Transverse colon (tissue), 4 donors: ENCODE measurements around the gene EBF3. TPM values are rescaled to one million over a fixed set of nuclear protein-coding genes. Genes with fewer than 3 reads are reported as not detected.

Source experiments
- DNase-seq: peaks from one replicate; pipeline ENCODE4 v3.0.0-alpha.2; 2019
- H3K27ac ChIP-seq, 4 donors: fragments of 200-600 bp; sonication (generic); 2 replicates each; pipeline ENCODE4 v1.5.1; 2016 to 2018; ENCODE audit warnings: inconsistent platforms in 4 of 4
- H3K27me3 ChIP-seq: fragments of 200-600 bp; sonication (generic); 2 replicates; pipeline ENCODE4 v1.5.1; 2017; ENCODE audit warnings: inconsistent platforms
- H3K36me3 ChIP-seq, 4 donors: fragments of 200-600 bp; sonication (generic); 2 replicates each; pipeline ENCODE4 v1.5.1; 2017 to 2019; ENCODE audit warnings: inconsistent platforms in 4 of 4
- H3K4me1 ChIP-seq, 4 donors: fragments of 200-600 bp; sonication (generic); 2 replicates each; pipeline ENCODE4 v1.5.1; 2017 to 2020; ENCODE audit warnings: inconsistent platforms in 4 of 4
- H3K4me3 ChIP-seq, 4 donors: fragments of 200-600 bp; sonication (generic); 1 replicate in 1 of 4; 2 replicates in 3 of 4; pipeline versions ENCODE4 v1.5.1 to v1.6.1; 2017 to 2019; ENCODE audit warnings: inconsistent platforms in 4 of 4
- H3K9me3 ChIP-seq, 2 donors: fragments of 200-600 bp; sonication (generic); 2 replicates each; pipeline ENCODE4 v1.5.1; 2017 to 2019; ENCODE audit warnings: inconsistent platforms in 2 of 2
- CTCF ChIP-seq, 5 experiments: fragments of 200-600 bp in 3 of 5; fragments of 450-650 bp in 2 of 5; sonication (generic) in 3 of 5; IDR thresholded peaks; 1 replicate in 2 of 5; 2 replicates in 3 of 5; pipeline ENCODE4 v1.5.1; 2016 to 2017; ENCODE audit warnings: antibody characterized with exemption in 5 of 5, inconsistent platforms in 3 of 5, mild to moderate bottlenecking in 2 of 5, moderate library complexity in 1 of 5
- EP300 ChIP-seq: sonication (generic); formaldehyde crosslinking; IDR thresholded peaks from one replicate; pipeline ENCODE4 v1.6.1; 2017; ENCODE audit warnings: antibody characterized with exemption, low read depth
- POLR2A ChIP-seq: fragments of 450-650 bp; IDR thresholded peaks from one replicate; pipeline ENCODE4 v1.6.1; 2016; ENCODE audit warnings: antibody characterized with exemption, mild to moderate bottlenecking, moderate library complexity
- POLR2AphosphoS5 ChIP-seq, 3 donors: sonication (generic); formaldehyde crosslinking; IDR thresholded peaks; one replicate each; pipeline ENCODE4 v1.6.1; 2016; ENCODE audit warnings: antibody characterized with exemption in 3 of 3
- WGBS, 2 donors: methylation state at CpG; one replicate each; pipeline ENCODE4 v1.1.5; 2018; ENCODE audit warnings: low coverage in 1 of 2; 5-methylcytosine and 5-hydroxymethylcytosine counted together
- in situ Hi-C, 4 donors: fragments of 200-750 bp; cut with MboI; loops; one replicate each; pipeline versions ENCODE4 v1.15.0 to v1.15.1; 2017; ENCODE audit warnings: low sequenced_read_pairs in 3 of 4, low pct_ligation_motif_present in 1 of 4, low pct_unique_long_range_greater_than_20kb in 1 of 4
- intact Hi-C: fragments of 100-400 bp; cut with DNase I; formaldehyde crosslinking; loops from one replicate; pipeline ENCODE4 v1.15.1; 2023; ENCODE audit warnings: low total_unique reads
- total RNA-seq, 4 donors: library from RNA; depleted of rRNA; stranded (reverse); fragments of >200 nt; gene quantifications; one replicate each; pipeline ENCODE4 v1.1.0, GENCODE V29; 2016

EBF3 gene
- total RNA-seq, 4 donors from 2014 or later = 0.37 to 6.6 (median 1.0) TPM

DNA sequence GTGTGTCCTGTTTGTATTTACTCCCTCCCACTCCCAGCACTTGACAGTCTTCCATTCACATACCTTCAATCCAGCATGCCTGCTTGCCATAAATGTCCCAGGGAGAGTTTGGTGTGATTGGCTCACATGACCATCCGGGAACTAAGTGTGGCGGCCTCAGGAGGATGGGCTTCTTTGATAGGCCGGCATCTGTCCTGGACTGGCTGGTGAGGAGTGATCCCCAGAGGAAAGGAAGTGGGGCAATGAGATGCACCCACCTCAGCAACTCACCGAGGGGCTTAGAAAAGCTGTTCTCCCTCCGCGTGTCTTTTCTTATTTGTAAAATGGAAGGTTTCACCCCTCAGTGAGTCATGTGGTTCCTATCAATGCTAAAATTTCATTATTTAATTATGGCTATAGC is 14.9 kb upstream of the EBF3 start:
- intact Hi-C loops = no loop called here
- Histone ChIP-seq H3K4me3 (no peak overlapping the region), H3K9me3 (peaks cover 0 to 11% of the 10 kb centered on the region in 2 donors), H3K36me3 (no peaks in the 10 kb centered on the region), H3K27ac (no peak overlapping the region), H3K27me3 (peaks cover 34% of the 10 kb centered on the region), H3K4me1 (no peaks in the 10 kb centered on the region)
- DNase-seq = no peak
- in situ Hi-C loops = loop anchor here in 3 of 4 donors (10.0 to 25.0 kb wide), 2 partner anchors 942 to 944 kb away; no protein-coding TSS in a partner anchor
- no peak for TF ChIP-seq EP300
- no peak for TF ChIP-seq POLR2A
- no peak for TF ChIP-seq CTCF (IDR thresholded peaks at IDR 0.05)
- WGBS, 2 donors = 73 to 87% methylated on average over 3 to 6 of the region's 6 CpGs

DNA sequence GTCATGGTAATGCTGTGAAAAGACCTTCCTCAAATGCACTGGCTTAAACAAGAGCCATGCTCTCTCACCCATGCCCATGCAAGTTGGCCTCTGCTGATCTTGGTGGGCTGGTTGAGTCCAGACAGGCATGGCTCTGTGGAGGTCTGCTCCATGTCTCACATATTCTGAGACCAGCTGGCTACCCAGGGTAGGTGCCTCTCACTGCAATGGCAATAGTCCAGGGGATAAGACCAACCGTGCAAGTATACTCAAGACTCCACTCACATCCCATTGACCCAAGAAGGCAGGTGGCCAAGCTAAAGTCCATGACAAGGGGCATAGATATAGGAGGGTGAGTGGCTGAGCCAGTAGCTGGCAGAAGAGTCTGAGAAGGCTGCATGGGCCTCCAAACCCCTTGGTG is 14.2 kb upstream of the EBF3 start:
- Histone ChIP-seq H3K27ac (no peak overlapping the region), H3K36me3 (no peaks in the 10 kb centered on the region), H3K9me3 (peaks cover 0 to 11% of the 10 kb centered on the region in 2 donors), H3K4me1 (no peaks in the 10 kb centered on the region), H3K4me3 (no peak overlapping the region), H3K27me3 (peaks cover 41% of the 10 kb centered on the region)
- in situ Hi-C loops = loop anchor here in 3 of 4 donors (10.0 to 25.0 kb wide), 2 partner anchors 941 to 944 kb away; no protein-coding TSS in a partner anchor
- TF ChIP-seq EP300 (no peak), CTCF (IDR thresholded peaks at IDR 0.05) (no peak), POLR2AphosphoS5 (IDR thresholded peaks at IDR 0.05) (no peak), POLR2A (no peak)
- 71% methylated on average over 1 of the region's 1 CpG; no CpG with 5 or more reads in 1 of the 2 donors for WGBS, 2 donors
- no peak for DNase-seq
- intact Hi-C loops = no loop called here

DNA sequence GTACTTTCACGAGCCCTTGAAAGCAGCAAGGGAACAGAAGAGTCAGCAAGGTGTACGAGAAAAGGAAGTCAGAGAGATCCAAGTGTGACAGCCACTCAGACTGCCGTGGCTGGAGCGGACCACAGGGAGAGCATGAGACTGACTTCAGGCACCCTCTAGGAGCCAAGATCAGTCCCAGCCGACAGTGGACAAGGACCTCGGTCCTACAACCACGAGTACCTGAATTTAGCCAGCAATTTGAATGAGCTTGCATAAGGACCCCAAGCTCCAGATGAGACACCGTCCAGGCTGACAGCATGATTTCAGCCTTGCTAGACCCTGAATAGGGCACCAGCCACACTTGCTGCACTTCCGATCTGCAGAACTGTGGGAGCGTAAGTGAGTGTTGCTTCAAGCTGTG is 13.7 kb upstream of the EBF3 start:
- TF ChIP-seq POLR2AphosphoS5 (IDR thresholded peaks at IDR 0.05) (no peak), EP300 (no peak), CTCF (IDR thresholded peaks at IDR 0.05) (no peak), POLR2A (no peak)
- intact Hi-C loops (no loop called here), in situ Hi-C loops (loop anchor here in 3 of 4 donors (10.0 to 25.0 kb wide), 2 partner anchors 940 to 943 kb away; no protein-coding TSS in a partner anchor)
- H3K36me3 ChIP-seq = no peaks in the 10 kb centered on the region
- no peak overlapping the region for H3K27ac ChIP-seq
- no peak overlapping the region for H3K4me3 ChIP-seq
- WGBS, 2 donors = 75% methylated on average over 10 of the region's 10 CpGs; no CpG with 5 or more reads in 1 of the 2 donors
- H3K4me1 ChIP-seq = no peaks in the 10 kb centered on the region
- H3K9me3 ChIP-seq = peaks cover 0 to 10% of the 10 kb centered on the region in 2 donors
- DNase-seq = no peak
- H3K27me3 ChIP-seq = peaks cover 46% of the 10 kb centered on the region

DNA sequence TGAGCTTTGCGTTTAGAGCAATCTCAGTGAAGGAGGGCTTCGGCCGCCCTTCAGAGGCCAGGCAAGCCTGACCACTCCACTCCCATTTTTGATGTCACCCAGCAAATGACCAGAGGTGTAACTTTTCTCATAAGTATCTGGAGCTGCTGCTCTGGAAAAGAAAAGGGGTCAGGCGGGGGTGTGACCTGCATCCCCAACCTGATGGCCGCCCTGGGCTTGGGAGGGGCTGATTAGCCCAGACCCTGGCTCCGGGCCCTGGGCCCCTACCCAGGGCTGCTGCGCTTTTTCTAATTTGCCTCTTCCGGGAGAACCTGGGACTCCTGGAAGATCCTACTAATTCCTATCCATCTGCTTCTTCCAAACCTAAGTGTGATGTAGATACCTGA is 9.6 kb upstream of the EBF3 start:
- Histone ChIP-seq H3K36me3 (no peaks in the 10 kb centered on the region), H3K4me3 (no peak overlapping the region), H3K27me3 (peaks cover 84% of the 10 kb centered on the region), H3K27ac (no peak overlapping the region), H3K9me3 (no peaks in the 10 kb centered on the region), H3K4me1 (peaks cover 4 to 21% (median 14%) of the 10 kb centered on the region in 4 donors)
- no peak for TF ChIP-seq CTCF (IDR thresholded peaks at IDR 0.05)
- TF ChIP-seq EP300 = no peak
- TF ChIP-seq POLR2AphosphoS5 (IDR thresholded peaks at IDR 0.05) = no peak
- TF ChIP-seq POLR2A = no peak
- DNase-seq = no peak
- intact Hi-C loops (loop anchor here (5.0 kb wide), 1 partner anchor 1761 kb away; no protein-coding TSS in a partner anchor), in situ Hi-C loops (loop anchor here in 2 of 4 donors (10.0 kb wide), 1 partner anchor 939 kb away; no protein-coding TSS in a partner anchor)
- 86% methylated on average over 8 of the region's 8 CpGs; no CpG with 5 or more reads in 1 of the 2 donors for WGBS, 2 donors
